ENCODE results near the gene LDB2.

GRCh38 chr4:16461362-16461761 is 437.1 kb downstream of the LDB2 start:
- TF ChIP-seq CTCF (IDR thresholded peaks at IDR 0.05): no peak
- no peak for TF ChIP-seq POLR2A (IDR thresholded peaks at IDR 0.05)
